IPS-18a (cell line): Measurements from ENCODE around the gene NLK.
"Not testable (repeated sequence)": the region's sequence is repeated elsewhere in the genome, so short reads cannot be mapped to it uniquely, and the experiment has no call there.

Experiments used
- H3K27ac ChIP-seq: one replicate; pipeline ENCODE4 v1.5.1; 2013; ENCODE audit warnings: low read length
- H3K27me3 ChIP-seq: one replicate; pipeline ENCODE4 v1.6.1; 2013; ENCODE audit warnings: mild to moderate bottlenecking, low read length; ENCODE audit not compliant: control insufficient read depth, insufficient read depth
- H3K36me3 ChIP-seq: one replicate; pipeline ENCODE4 v1.6.1; 2013; ENCODE audit warnings: low read depth, low read length; ENCODE audit not compliant: control insufficient read depth
- H3K4me1 ChIP-seq: one replicate; pipeline ENCODE4 v1.6.1; 2013; ENCODE audit warnings: low read depth, low read length; ENCODE audit not compliant: control insufficient read depth
- H3K4me3 ChIP-seq: one replicate; pipeline ENCODE4 v1.5.1; 2013; ENCODE audit warnings: low read length
- H3K9ac ChIP-seq: one replicate; pipeline ENCODE4 v1.6.1; 2013; ENCODE audit warnings: mild to moderate bottlenecking, low read length, moderate library complexity
- H3K9me3 ChIP-seq: one replicate; pipeline ENCODE4 v1.6.1; 2013; ENCODE audit warnings: low read depth, low read length; ENCODE audit not compliant: control insufficient read depth

Gene NLK

GRCh38 chr17:28227316-28228108 lies 185.0 kb downstream of the NLK start:
- no peaks in the 10 kb centered on the region for H3K9me3 ChIP-seq
- H3K36me3 ChIP-seq: no peaks in the 10 kb centered on the region
- peak overlapping the region; percentile 45 for H3K9ac ChIP-seq
- peak overlapping the region; percentile 79 for H3K4me3 ChIP-seq
- H3K4me1 ChIP-seq: peaks cover 8% of the 10 kb centered on the region
- no peaks in the 10 kb centered on the region for H3K27me3 ChIP-seq
- peak overlapping the region; percentile 64 for H3K27ac ChIP-seq

- Histone ChIP-seq H3K9ac (peak overlapping the region; percentile 45), H3K9me3 (no peaks in the 10 kb centered on the region), H3K4me1 (peaks cover 8% of the 10 kb centered on the region), H3K27me3 (no peaks in the 10 kb centered on the region), H3K4me3 (peak overlapping the region; percentile 79), H3K27ac (no peak overlapping the region), H3K36me3 (no peaks in the 10 kb centered on the region)
These were observed 185.8 kb downstream of the NLK start for GRCh38 chr17:28228109-28228840.

GRCh38 chr17:28228986-28229729 lies 186.7 kb downstream of the NLK start:
- Histone ChIP-seq H3K9me3 (no peaks in the 10 kb centered on the region), H3K4me1 (peaks cover 8% of the 10 kb centered on the region), H3K4me3 (no peak overlapping the region), H3K9ac (no peak overlapping the region), H3K27ac (no peak overlapping the region), H3K36me3 (no peaks in the 10 kb centered on the region), H3K27me3 (no peaks in the 10 kb centered on the region)

GRCh38 chr17:28230011-28230410 lies 187.5 kb downstream of the NLK start:
- H3K36me3 ChIP-seq: no peaks in the 10 kb centered on the region
- H3K9me3 ChIP-seq: no peaks in the 10 kb centered on the region
- no peak overlapping the region for H3K4me3 ChIP-seq
- peaks cover 8% of the 10 kb centered on the region for H3K4me1 ChIP-seq
- H3K27me3 ChIP-seq: no peaks in the 10 kb centered on the region
- H3K9ac ChIP-seq: no peak overlapping the region
- H3K27ac ChIP-seq: no peak overlapping the region

GRCh38 chr17:28230607-28231006 lies 188.1 kb downstream of the NLK start:
- not testable (repeated sequence) for H3K27me3 ChIP-seq, H3K4me1 ChIP-seq, H3K36me3 ChIP-seq, H3K27ac ChIP-seq, H3K9ac ChIP-seq, H3K9me3 ChIP-seq, H3K4me3 ChIP-seq

GRCh38 chr17:28231624-28232023 lies 189.1 kb downstream of the NLK start:
- not testable (repeated sequence) for H3K36me3 ChIP-seq, H3K27ac ChIP-seq, H3K27me3 ChIP-seq, H3K9ac ChIP-seq, H3K4me1 ChIP-seq, H3K4me3 ChIP-seq, H3K9me3 ChIP-seq

GRCh38 chr17:28232966-28233870 lies 190.7 kb downstream of the NLK start:
- not testable (repeated sequence) for H3K4me1 ChIP-seq, H3K4me3 ChIP-seq, H3K27me3 ChIP-seq, H3K9me3 ChIP-seq, H3K27ac ChIP-seq, H3K36me3 ChIP-seq, H3K9ac ChIP-seq

- H3K4me1 ChIP-seq, H3K4me3 ChIP-seq, H3K9me3 ChIP-seq, H3K9ac ChIP-seq, H3K36me3 ChIP-seq, H3K27me3 ChIP-seq, H3K27ac ChIP-seq: not testable (repeated sequence)
These were observed 191.7 kb downstream of the NLK start for GRCh38 chr17:28233872-28234856.

GRCh38 chr17:28235066-28235700 lies 192.7 kb downstream of the NLK start:
- H3K9ac ChIP-seq, H3K27me3 ChIP-seq, H3K4me3 ChIP-seq, H3K36me3 ChIP-seq, H3K9me3 ChIP-seq, H3K4me1 ChIP-seq, H3K27ac ChIP-seq: not testable (repeated sequence)

- not testable (repeated sequence) for H3K27me3 ChIP-seq, H3K4me3 ChIP-seq, H3K36me3 ChIP-seq
These were observed 193.7 kb downstream of the NLK start for GRCh38 chr17:28236033-28236653.

More at GRCh38 chr17:28236033-28236653, 193.7 kb downstream of the NLK start:
- not testable (repeated sequence) for H3K9ac ChIP-seq, H3K4me1 ChIP-seq, H3K27ac ChIP-seq, H3K9me3 ChIP-seq
